B cell (primary cell): ENCODE results near the gene DIS3L2.

ENCODE experiments used
- EZH2 ChIP-seq: IDR thresholded peaks from 2 replicates; pipeline ENCODE4 v1.6.1; 2012; ENCODE audit warnings: borderline replicate concordance, low read depth, mild to moderate bottlenecking, moderate library complexity, low read length; ENCODE audit not compliant: insufficient read depth, poor library complexity, severe bottlenecking
- TF ChIP-seq, protein P1 (sequence below): fragments of 200-600 bp; IDR thresholded peaks from one replicate; pipeline ENCODE4 v1.8.0; 2022; ENCODE audit warnings: antibody characterized with exemption, mild to moderate bottlenecking

DNA sequence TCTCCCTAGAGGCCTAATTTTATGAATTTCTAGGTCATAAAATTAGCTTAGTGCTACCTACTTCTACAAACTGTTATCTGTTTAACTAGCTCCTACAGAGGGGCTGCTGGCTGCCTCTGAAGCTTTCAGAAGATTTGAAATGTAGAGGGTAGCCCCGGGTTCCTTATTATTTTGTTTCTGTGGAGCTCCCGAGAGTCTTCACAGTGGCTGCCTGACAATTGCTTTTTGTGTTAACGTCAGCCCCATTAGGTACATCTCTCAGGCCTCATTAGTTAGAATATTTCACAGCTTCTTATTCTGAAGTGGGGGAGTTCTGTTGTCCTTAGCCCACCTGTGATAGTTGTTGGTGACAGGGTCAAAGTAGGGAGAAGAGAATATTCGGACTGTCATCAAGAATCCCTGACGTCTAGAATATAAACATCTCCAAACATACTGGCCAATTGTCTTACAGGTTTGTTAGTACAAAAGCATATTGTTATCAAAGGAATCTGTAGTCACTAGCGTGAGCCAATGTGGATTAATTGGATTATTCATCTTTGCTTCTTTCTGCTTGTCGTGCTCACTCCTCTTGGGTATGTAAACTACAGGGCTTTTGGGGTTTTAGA, 77.5 kb downstream of the DIS3L2 start:
- TF ChIP-seq, protein P1, sequence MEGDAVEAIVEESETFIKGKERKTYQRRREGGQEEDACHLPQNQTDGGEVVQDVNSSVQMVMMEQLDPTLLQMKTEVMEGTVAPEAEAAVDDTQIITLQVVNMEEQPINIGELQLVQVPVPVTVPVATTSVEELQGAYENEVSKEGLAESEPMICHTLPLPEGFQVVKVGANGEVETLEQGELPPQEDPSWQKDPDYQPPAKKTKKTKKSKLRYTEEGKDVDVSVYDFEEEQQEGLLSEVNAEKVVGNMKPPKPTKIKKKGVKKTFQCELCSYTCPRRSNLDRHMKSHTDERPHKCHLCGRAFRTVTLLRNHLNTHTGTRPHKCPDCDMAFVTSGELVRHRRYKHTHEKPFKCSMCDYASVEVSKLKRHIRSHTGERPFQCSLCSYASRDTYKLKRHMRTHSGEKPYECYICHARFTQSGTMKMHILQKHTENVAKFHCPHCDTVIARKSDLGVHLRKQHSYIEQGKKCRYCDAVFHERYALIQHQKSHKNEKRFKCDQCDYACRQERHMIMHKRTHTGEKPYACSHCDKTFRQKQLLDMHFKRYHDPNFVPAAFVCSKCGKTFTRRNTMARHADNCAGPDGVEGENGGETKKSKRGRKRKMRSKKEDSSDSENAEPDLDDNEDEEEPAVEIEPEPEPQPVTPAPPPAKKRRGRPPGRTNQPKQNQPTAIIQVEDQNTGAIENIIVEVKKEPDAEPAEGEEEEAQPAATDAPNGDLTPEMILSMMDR = no peak
- no peak for TF ChIP-seq EZH2
